ENCODE results near the gene C3orf33.

The C3orf33 gene

GRCh38 chr3:155741603-155742002 lies 64.5 kb downstream of the C3orf33 start:
- no peak for DNase-seq

- no peak for DNase-seq
Measured at GRCh38 chr3:155741101-155741500, 65.0 kb downstream of the C3orf33 start.

GRCh38 chr3:155739154-155739553 lies 66.9 kb downstream of the C3orf33 start:
- no peak for DNase-seq

GRCh38 chr3:155738580-155739076 lies 67.5 kb downstream of the C3orf33 start:
- no peak for DNase-seq

- no peak for DNase-seq
Measured at GRCh38 chr3:155737844-155738460, 68.1 kb downstream of the C3orf33 start.

GRCh38 chr3:155736381-155736780 lies 69.7 kb downstream of the C3orf33 start:
- no peak for DNase-seq

- DNase-seq: no peak
Measured at GRCh38 chr3:155730843-155731242, 75.2 kb downstream of the C3orf33 start.

GRCh38 chr3:155727836-155728235 lies 78.2 kb downstream of the C3orf33 start:
- no peak for DNase-seq

GRCh38 chr3:155714295-155714718 lies 91.8 kb downstream of the C3orf33 start:
- no peak for DNase-seq

Measured in stimulated activated CD8-positive, alpha-beta memory T cell treated with anti-CD3 and anti-CD28 coated beads, Interleukin-4, amount 100 ng/mL, for 48 hours (primary cell).